Gastroesophageal sphincter (tissue), 3 donors: ENCODE results near the gene PIK3C2G.

ENCODE experiments used
- EP300 ChIP-seq: sonication (generic); formaldehyde crosslinking; IDR thresholded peaks from one replicate; pipeline ENCODE4 v1.6.1; 2017; ENCODE audit warnings: antibody characterized with exemption, mild to moderate bottlenecking
- POLR2A ChIP-seq, 2 donors: fragments of 450-650 bp; IDR thresholded peaks; one replicate each; pipeline ENCODE4 v1.6.1; 2017; ENCODE audit warnings: antibody characterized with exemption in 2 of 2, mild to moderate bottlenecking in 2 of 2, moderate library complexity in 1 of 2
- POLR2AphosphoS5 ChIP-seq: sonication (generic); formaldehyde crosslinking; IDR thresholded peaks from one replicate; pipeline ENCODE4 v1.6.1; 2017; ENCODE audit warnings: antibody characterized with exemption
- TF ChIP-seq, protein P1 (sequence below), 4 experiments: fragments of 200-600 bp in 2 of 4; fragments of 450-650 bp in 2 of 4; sonication (generic) in 1 of 4; IDR thresholded peaks; one replicate each; pipeline ENCODE4 v1.5.1; 2017 to 2019; ENCODE audit warnings: antibody characterized with exemption in 4 of 4, mild to moderate bottlenecking in 2 of 4, moderate library complexity in 2 of 4

DNA sequence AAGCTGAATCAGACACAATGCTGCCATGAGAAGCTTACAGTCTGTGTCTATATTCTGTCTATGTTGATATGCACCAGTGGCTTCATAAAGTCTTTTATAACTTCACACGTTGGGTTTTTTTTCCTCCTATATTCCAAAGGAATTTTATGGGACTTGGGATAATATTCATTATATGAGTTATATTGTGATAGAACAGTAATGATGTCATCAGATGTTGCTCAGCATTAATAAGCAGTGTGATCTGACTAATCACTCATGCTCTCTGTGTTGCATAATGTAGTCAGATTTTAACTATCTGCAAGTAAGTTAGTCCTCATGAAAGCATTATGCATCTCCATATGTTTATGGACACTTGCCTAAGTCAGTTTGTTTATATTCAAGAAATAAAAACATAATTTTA is 316.9 kb downstream of the PIK3C2G start:
- TF ChIP-seq, protein P1, sequence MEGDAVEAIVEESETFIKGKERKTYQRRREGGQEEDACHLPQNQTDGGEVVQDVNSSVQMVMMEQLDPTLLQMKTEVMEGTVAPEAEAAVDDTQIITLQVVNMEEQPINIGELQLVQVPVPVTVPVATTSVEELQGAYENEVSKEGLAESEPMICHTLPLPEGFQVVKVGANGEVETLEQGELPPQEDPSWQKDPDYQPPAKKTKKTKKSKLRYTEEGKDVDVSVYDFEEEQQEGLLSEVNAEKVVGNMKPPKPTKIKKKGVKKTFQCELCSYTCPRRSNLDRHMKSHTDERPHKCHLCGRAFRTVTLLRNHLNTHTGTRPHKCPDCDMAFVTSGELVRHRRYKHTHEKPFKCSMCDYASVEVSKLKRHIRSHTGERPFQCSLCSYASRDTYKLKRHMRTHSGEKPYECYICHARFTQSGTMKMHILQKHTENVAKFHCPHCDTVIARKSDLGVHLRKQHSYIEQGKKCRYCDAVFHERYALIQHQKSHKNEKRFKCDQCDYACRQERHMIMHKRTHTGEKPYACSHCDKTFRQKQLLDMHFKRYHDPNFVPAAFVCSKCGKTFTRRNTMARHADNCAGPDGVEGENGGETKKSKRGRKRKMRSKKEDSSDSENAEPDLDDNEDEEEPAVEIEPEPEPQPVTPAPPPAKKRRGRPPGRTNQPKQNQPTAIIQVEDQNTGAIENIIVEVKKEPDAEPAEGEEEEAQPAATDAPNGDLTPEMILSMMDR (IDR thresholded peaks at IDR 0.05) = no peak
- TF ChIP-seq POLR2A (IDR thresholded peaks at IDR 0.05) (no peak), POLR2AphosphoS5 (no peak), EP300 (no peak)
